Measurements from ENCODE around the gene TF. TPM values are rescaled to one million over a fixed set of nuclear protein-coding genes. Genes with fewer than 3 reads are reported as not detected.

The TF gene
- total RNA-seq, 1 donor from 2014 or later: 43.0 TPM

DNA sequence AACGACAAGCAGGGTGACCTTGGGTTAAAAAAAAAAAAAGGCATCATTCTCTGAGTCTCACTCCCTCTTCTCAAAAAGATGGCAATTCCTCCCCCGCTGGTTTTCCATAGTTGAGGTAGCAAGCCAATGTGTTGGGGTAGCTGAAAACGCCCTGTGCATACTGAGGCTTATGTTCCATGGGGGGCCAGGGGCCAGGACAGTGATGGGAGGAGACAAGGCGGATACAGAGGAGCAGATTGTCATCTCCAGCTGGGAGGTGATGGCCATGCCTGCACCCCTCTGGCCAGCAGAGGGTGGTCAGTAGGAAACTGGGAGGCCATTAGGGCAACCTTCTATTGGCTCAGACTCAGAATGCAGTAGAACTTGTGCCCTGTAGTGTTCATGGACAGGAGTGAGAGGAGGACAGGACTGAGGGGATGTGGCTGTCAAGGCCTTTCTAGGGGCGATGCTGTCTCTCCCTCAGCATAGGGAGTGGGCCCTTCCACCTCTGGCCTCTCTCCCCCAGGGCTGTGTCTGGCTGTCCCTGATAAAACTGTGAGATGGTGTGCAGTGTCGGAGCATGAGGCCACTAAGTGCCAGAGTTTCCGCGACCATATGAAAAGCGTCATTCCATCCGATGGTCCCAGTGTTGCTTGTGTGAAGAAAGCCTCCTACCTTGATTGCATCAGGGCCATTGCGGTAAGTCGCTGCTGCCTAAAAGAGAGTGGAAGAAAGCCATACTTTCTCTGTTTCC lies 1.9 kb downstream of the TF start:
- DNase-seq: no peak

DNA sequence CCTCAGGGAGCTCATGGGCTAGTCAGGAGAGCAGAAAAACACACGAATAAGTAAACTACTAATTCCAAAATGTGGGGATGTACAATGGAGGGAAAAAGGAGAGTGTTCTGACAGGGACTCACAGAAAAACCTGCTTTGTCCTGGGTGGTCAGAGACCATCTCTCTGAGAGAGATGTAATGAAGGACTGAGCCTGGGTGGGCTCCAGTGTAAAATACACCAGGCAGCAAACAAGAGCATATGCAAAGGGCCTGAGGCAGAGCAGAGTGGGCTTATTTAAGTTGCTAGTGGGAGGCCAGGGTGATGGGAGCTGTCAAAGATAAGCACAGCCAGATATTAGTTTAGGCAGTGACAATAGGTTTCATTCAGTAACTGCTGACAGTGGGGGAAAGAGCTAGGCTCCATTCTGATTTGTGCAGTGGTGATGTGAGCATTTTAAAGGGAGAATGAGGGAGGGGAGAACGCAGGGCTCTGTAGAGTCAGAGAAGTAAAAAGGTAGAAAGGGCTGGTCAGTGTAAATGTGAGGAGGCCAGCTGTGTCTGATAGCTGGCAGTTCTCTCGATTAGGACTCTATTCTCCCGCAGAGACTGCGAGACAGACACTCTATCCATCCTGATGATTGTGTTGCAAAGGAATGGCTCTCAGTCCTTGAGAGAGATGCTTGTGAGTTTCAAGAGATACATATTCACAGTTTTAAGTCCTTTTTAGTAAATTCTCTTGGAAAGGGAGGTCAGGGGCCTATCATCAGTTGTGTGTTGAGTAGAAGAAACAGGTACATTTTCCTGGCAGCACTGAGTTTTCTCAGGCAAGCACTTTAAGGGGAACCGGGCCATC lies 3.5 kb downstream of the TF start:
- no peak for DNase-seq

GRCh38 chr3:133750259-133750656 lies 4.1 kb downstream of the TF start:
- no peak for DNase-seq

DNA sequence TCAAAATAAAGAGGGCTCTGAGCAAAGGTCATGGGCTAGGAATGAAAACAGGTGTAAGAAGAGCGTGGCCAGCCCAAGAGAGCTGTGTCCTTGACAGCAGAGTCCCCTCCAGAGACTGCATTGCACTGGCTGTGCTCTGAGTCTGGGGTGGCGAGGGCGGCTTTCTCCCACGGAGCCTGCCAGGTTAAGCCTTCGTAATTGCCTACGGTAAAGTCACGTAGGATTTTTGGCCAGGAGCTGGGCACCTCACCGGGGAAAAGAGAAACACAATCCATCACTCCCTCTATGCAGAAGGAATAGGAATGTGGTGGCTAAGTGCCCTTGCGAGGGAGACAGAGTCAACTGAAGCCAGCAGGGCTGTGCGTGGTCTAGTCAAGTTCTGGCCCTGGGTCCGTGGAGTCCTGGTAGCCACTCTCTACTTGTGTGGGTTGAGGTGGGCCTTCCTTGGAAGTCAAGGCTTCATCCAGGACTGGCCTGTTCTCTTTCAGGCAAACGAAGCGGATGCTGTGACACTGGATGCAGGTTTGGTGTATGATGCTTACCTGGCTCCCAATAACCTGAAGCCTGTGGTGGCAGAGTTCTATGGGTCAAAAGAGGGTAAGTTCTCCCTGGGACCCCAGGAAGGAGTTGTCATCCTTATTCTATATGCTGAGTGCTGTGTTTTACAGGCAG lies 7.0 kb downstream of the TF start:
- no peak for DNase-seq

GRCh38 chr3:133753779-133754164 lies 7.6 kb downstream of the TF start:
- DNase-seq: no peak

DNA sequence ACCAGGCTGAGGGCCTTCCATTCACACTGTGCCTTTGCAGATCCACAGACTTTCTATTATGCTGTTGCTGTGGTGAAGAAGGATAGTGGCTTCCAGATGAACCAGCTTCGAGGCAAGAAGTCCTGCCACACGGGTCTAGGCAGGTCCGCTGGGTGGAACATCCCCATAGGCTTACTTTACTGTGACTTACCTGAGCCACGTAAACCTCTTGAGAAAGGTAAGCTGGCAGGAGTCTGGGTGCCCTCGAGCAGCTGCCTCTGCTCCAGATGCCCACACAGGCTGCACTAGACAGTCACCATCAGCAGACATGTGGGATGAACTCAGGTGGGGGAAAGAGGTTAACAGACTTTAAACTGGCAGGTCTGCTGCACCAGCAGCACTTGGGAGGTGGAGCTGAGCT lies 8.3 kb downstream of the TF start:
- no peak for DNase-seq

GRCh38 chr3:133754973-133755828 lies 9.0 kb downstream of the TF start:
- DNase-seq: no peak

DNA sequence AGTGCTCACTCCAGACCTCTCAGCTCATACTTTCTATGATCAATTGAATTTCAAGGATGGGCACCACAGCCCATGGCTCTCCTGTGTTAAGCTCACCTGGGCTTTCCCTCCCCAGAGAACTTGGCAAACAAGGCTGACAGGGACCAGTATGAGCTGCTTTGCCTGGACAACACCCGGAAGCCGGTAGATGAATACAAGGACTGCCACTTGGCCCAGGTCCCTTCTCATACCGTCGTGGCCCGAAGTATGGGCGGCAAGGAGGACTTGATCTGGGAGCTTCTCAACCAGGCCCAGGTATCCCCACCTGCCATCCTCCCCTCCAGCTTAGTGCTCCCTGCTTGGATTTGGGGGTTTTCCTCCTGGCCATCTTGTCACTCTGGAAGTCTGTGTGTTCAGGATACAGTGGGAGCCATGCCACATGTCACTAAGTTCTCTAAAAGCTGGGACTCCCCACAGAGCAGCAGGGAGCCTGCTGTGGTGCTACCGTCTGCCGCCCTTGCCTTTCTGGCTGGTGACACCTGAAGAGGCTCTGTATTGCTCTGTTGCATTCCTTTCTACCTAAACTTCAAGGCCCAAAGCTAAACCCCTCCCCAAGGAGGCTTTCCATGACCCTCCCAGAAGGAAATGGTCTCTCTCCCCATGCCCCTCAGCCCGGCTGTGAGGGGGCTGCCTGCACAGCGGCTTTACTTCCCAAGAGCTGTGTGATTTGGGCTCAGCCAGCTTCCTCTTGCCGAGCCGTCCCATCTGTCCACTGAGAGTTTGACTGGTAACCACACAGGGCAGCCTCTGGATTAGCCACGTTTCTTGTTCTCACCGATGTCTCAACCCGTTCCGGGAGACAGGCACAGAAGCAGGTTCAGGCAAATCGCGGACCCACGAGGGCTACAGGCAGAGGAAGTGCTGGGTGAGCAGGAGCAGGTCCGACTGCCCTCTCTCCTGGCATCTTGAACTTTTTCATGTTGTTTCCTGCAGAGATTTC lies 10.8 kb downstream of the TF start:
- DNase-seq: no peak

GRCh38 chr3:133757701-133758567 lies 11.7 kb downstream of the TF start:
- no peak for DNase-seq

GRCh38 chr3:133758568-133758928 lies 12.4 kb downstream of the TF start:
- no peak for DNase-seq

DNA sequence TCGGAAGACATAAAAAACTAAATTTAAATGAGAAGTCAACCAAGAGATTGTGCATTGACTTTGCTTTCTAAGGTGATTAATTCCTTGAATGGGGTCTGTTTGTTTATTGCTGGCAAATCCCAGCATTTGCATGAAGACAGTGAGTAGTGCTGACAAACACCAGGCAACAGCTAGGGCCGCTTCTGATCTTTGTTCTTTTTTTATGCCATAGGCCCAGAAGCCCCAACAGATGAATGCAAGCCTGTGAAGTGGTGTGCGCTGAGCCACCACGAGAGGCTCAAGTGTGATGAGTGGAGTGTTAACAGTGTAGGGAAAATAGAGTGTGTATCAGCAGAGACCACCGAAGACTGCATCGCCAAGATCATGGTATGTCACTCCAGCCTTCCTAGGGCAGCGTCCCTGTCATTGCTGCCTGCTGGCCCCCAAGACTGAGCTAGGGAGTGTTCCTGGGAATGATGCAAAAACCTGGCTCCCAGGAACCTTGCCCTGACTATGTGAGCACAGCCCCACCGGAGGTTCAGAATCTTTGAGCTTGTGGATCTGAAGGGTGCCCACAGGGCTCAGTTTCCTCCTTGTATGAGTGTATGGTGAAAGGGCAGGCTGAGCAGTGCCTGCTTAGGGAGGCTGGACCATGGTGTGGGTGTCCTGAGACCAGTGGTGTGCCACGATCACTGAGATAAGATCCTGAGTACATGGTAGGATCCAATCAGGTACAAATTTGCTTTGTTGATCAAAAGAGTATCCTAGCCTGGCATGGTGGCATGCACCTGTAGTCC lies 13.0 kb downstream of the TF start:
- no peak for DNase-seq

DNA sequence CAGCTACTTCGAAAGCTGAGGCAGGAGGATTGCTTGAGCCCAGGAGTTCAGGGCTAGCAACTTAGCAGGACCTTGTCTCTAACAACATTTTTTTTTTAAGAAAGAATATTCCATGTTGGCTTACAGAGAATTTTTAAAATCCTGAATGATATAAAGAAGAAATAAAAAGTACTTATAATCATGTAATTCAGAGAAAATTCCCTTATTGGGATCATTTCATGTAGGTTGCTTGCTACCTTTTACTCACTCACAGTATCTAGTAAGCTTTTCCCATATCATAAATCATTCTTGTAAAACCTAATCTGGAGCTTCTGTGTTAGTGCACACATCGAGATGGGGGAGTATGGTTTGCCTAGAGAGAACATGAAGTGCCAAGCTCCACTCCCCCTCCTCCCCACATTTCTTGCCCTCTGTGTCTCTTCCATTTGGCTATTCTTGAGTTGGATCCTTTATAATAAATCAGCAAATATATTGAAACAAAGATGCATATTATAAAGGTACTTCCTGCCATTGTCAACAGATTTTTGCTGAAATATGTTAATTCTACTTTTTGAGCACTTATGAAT lies 13.6 kb downstream of the TF start:
- DNase-seq: no peak

GRCh38 chr3:133760916-133761315 lies 14.7 kb downstream of the TF start:
- no peak for DNase-seq

DNA sequence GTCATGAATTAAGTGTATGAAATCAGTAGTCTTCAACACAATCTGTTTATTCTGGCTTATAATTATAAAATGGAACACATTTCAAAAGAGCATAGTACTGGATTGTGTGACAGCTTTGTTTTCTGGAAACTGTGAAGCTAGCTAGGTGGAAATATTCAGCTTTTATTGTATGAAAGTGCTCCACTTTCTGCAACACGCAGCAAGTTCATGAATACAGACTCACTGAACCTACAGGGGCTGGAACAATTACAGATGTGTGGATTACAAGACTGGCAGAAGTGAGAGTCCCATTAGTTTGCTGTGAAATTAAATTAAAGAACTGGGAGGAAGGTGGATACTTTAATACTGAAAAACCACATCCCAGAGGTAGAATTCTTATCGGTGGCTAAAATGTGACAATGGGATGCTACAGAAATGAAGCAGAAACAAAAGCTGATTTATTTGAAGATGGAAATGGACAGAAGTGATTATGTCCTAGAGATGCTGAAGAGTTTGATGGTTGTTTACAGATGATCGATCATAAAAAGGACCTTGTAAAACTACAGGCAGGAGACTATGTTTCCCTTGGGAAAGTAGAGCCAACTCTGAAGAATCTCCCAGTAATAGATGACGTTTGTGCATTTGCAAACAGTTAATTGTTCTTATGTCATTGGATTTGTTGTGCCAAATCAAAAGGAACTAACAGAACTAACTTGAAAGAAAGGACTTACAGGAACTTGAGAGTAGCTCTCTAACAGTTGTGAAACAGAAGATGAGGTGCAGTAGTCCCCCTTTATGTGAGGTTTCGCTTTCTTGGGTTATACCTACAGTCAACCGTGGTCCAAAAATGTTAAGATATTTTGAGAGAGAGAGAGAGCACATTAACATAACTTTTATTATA lies 15.7 kb downstream of the TF start:
- no peak for DNase-seq

DNA sequence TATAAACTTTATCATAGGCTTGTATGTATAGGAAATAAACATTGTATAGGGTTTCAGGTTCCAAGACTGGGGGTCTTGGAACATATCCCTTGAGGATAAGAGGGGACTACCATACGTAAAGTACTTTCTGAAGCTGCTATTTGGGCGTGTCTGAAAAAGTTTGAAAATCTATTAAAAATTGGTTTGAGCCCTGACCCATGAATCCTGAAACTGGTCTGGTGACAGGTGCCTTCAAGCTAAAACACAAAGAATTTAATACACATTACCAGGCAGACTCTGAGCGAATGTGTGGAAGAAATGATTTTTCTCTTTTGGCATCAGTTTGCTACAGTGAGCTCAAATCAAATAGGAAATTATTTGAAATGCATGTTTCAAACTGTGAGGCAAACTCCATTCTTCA lies 16.3 kb downstream of the TF start:
- DNase-seq: no peak

- DNase-seq: peak; percentile 67
These were observed 17.8 kb downstream of the TF start for GRCh38 chr3:133763797-133764683.

- no peak for DNase-seq
These were observed 19.1 kb downstream of the TF start for GRCh38 chr3:133765256-133765655.

Data from skin of body (tissue), 2 donors.